ENCODE data around the gene NPAS1. TPM values are rescaled to one million over a fixed set of nuclear protein-coding genes. Genes with fewer than 3 reads are reported as not detected.

Gene NPAS1
- total RNA-seq, 2 donors from 2014 or later, result 0.39 TPM; not detected in 1

GRCh38 chr19:47024502-47024901 is 4.9 kb downstream of the NPAS1 start:
- H3K27me3 ChIP-seq, result peaks cover 33 to 45% of the 10 kb centered on the region in 2 donors
- H3K4me1 ChIP-seq, result peaks cover 0 to 33% of the 10 kb centered on the region in 2 donors
- DNase-seq (ENCODE audit: low spot score), result no peak
- H3K36me3 ChIP-seq, result no peaks in the 10 kb centered on the region
- TF ChIP-seq CTCF (IDR thresholded peaks at IDR 0.05), result no peak
- no peak overlapping the region for H3K4me3 ChIP-seq
- no peak overlapping the region for H3K27ac ChIP-seq
- H3K9me3 ChIP-seq, result no peaks in the 10 kb centered on the region

- Histone ChIP-seq H3K9me3 (no peaks in the 10 kb centered on the region), H3K4me3 (no peak overlapping the region), H3K27ac (no peak overlapping the region), H3K4me1 (peaks cover 0 to 19% of the 10 kb centered on the region in 2 donors), H3K27me3 (peaks cover 30 to 41% of the 10 kb centered on the region in 2 donors), H3K36me3 (no peaks in the 10 kb centered on the region)
- no peak for DNase-seq (ENCODE audit: low spot score)
- no peak for TF ChIP-seq CTCF (IDR thresholded peaks at IDR 0.05)
Observed at GRCh38 chr19:47026156-47026555, 6.5 kb downstream of the NPAS1 start.

- Histone ChIP-seq H3K4me3 (no peak overlapping the region), H3K9me3 (no peaks in the 10 kb centered on the region), H3K36me3 (no peaks in the 10 kb centered on the region), H3K4me1 (peaks cover 0 to 12% of the 10 kb centered on the region in 2 donors), H3K27ac (no peak overlapping the region), H3K27me3 (peaks cover 23 to 33% of the 10 kb centered on the region in 2 donors)
- no peak for TF ChIP-seq CTCF (IDR thresholded peaks at IDR 0.05)
- no peak for DNase-seq (ENCODE audit: low spot score)
Observed at GRCh38 chr19:47026889-47027288, 7.3 kb downstream of the NPAS1 start.

- no peak for TF ChIP-seq CTCF (IDR thresholded peaks at IDR 0.05)
- no peak for DNase-seq (ENCODE audit: low spot score)
- H3K9me3 ChIP-seq, result no peaks in the 10 kb centered on the region
- no peaks in the 10 kb centered on the region for H3K36me3 ChIP-seq
- H3K27me3 ChIP-seq, result peaks cover 17 to 26% of the 10 kb centered on the region in 2 donors
- peaks cover 0 to 9% of the 10 kb centered on the region in 2 donors for H3K4me1 ChIP-seq
- no peak overlapping the region for H3K4me3 ChIP-seq
- no peak overlapping the region for H3K27ac ChIP-seq
Observed at GRCh38 chr19:47027586-47028088, 8.0 kb downstream of the NPAS1 start.

GRCh38 chr19:47028195-47028601 is 8.6 kb downstream of the NPAS1 start:
- Histone ChIP-seq H3K36me3 (no peaks in the 10 kb centered on the region), H3K4me1 (peaks cover 0 to 4% of the 10 kb centered on the region in 2 donors), H3K27ac (no peak overlapping the region), H3K27me3 (peaks cover 14 to 20% of the 10 kb centered on the region in 2 donors), H3K9me3 (no peaks in the 10 kb centered on the region), H3K4me3 (no peak overlapping the region)
- TF ChIP-seq CTCF (IDR thresholded peaks at IDR 0.05), result no peak
- no peak for DNase-seq (ENCODE audit: low spot score)
